Right forelimb (tissue), 1 donor: ENCODE data around the gene NAA16.
"Not testable (repeated sequence)": the region's sequence is repeated elsewhere in the genome, so short reads cannot be mapped to it uniquely, and the experiment has no call there.

Source experiments
- DNase-seq: peaks from one replicate; pipeline ENCODE4 v3.0.0-alpha.2; 2018

The NAA16 gene

DNA sequence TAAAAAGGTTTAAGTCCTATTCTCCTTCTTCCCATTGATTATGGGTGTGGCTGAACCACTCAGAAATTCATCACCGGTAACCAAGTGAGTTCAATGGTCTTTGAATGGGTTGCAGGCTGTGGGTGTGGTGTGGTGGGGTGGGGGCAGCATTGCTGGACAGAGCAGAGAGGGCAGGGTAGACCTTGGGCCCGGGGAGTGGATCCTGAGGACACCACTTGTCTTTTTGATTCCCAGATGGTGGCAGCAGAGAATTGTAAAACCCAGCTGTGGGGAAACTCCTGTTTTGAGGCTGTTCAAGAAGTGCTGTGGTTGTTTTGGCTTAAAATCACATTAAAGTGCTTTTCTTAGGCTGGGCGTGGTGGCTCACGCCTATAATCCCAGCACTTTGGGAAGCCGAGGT is 100.5 kb downstream of the NAA16 start:
- DNase-seq: peak; percentile 59

- no peak for DNase-seq
Observed at GRCh38 chr13:41413872-41414271, 102.8 kb downstream of the NAA16 start.

DNA sequence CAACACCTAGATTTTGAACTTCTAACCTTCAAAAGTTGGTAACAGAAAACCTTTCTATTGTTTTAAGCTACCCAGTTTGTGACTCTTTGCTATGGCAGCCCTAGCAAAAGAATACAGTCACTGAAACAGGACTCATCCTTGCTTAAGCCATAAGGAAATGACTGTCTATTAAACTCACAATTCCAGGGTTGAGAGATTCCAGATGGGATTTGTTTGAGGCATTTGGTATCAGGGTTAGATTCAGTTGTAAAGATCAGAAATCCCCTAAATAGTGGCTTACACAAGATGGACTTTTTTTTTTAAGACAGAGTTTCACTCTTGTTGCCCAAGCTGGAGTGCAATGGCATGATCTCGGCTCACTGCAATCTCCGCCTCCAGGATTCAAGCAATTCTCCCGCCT is 105.2 kb downstream of the NAA16 start:
- no peak for DNase-seq

- no peak for DNase-seq
Observed at GRCh38 chr13:41418027-41418426, 107.0 kb downstream of the NAA16 start.

GRCh38 chr13:41418731-41419130 is 107.7 kb downstream of the NAA16 start:
- DNase-seq: no peak

DNA sequence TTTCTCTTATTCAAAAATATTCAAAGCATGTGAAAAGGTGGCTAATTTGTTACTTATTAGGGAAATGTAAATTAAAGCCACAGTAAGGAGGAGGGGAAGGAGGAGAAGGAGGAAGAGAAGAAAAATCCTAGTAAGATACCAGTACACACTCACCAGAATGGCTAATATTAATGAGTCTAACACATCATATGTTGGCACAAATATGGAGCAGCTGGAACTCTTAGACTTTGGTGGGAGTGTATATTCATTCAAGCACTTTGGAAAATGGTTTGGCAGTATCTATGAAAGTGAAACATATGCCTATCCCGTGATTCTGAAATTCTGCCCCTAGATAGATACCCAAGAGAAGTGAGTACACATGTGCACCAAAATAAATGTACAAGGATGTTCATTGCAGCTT is 108.1 kb downstream of the NAA16 start:
- no peak for DNase-seq

- no peak for DNase-seq
Observed at GRCh38 chr13:41420146-41420545, 109.1 kb downstream of the NAA16 start.

GRCh38 chr13:41421330-41421729 is 110.3 kb downstream of the NAA16 start:
- DNase-seq: not testable (repeated sequence)

DNA sequence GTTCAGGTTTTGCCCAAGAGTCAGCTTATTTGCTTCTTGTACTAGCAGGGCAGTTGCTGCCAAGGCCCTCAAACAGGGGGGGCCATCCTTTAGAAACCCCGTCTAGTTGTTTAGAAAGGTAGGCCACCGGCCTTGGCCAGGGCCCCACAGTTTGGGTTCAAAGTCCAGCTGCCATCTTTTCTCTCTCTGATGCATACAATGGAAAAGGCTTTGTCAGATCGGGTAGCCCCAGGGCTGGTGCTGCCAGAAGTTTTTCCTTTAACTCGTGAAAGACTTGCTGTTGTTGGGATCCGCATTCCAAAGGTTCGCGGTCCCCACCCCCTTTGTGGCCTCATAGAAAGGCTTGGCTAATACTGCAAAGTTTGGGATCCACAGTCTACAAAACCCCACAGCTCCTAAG is 110.9 kb downstream of the NAA16 start:
- not testable (repeated sequence) for DNase-seq

GRCh38 chr13:41423259-41423658 is 112.2 kb downstream of the NAA16 start:
- DNase-seq: not testable (repeated sequence)

DNA sequence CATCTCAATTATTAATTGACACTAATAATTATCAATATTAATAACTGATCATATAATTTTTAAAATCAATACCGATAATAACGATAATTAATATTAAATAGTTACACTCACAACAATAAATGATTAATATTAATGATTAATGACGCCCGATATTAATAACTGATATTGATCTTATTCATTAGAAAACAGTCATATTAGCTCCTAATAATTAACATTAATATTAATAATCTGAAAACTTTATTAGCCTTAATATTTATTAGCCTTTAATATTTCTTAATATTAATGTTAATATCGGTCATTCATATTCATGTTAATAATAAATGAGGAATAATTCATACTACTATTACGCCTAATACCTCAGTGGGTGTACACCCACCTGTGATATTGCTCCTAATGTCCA is 113.6 kb downstream of the NAA16 start:
- DNase-seq: not testable (repeated sequence)

GRCh38 chr13:41426047-41426446 is 115.0 kb downstream of the NAA16 start:
- DNase-seq: no peak
